HG03060 (cell line): ENCODE data around the gene PNMA3.
"Not testable (repeated sequence)": the region's sequence is repeated elsewhere in the genome, so short reads cannot be mapped to it uniquely, and the experiment has no call there.

Experiments used
- ATAC-seq: cut with Tn5 transposase; IDR thresholded peaks from one replicate; pipeline ENCODE4 v1.9.1; 2021; ENCODE audit warnings: low read depth, moderate number of reproducible peaks; ENCODE audit not compliant: unreplicated experiment

The PNMA3 gene

DNA sequence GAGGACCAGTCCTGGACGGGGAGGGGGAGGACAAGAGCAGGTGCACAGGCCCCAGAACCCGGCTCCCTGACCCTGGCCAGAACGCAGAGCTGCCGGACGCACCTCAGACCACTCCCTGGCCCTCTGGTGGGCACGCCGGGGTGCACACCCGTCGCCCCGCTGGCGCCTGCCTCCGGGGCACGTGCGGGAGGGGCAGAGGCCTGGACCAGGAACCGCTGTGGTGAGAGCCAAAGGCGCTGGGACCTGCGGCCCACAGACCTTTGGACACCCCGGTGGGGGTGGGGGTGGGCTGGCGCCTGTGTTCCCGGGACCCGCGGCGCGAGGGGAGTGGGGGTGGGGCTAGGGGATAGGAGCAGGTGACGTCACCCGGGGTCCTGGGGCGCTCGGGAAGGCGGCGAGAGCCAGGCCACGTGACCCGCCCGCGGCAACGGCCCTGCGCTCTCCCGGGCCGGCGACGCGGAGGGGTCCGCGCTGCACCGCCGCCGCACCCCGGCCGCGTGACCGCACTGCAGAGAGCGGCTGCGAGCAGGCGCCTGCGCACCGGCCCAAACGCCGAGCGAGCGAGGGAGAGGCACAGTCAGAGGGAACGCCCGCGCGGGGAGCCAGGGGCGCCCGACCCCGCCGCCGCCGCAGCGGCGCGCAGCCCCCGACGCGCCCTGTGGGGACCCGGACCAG is 15.8 kb downstream of the PNMA3 start, which contains the start of gene PNMA6A:
PNMA6A (plus strand) TSS at position 546 of the 675 bp plus-strand sequence. CDS start 609 bp downstream, outside the sequence.
- not testable (repeated sequence) for ATAC-seq

DNA sequence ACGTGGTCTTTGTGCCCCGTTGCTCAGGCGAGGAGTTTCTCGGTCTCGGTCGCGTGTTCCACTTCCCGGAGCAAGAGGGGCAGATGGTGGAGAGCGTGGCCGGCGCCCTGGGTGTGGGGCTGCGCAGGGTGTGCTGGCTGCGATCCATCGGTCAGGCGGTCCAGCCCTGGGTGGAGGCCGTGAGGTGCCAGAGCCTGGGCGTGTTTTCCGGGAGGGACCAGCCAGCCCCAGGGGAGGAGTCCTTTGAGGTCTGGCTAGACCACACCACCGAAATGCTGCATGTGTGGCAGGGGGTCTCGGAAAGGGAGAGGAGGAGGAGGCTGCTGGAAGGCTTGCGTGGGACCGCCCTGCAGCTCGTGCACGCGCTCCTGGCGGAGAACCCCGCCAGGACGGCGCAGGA is 17.1 kb downstream of the PNMA3 start:
- not testable (repeated sequence) for ATAC-seq

DNA sequence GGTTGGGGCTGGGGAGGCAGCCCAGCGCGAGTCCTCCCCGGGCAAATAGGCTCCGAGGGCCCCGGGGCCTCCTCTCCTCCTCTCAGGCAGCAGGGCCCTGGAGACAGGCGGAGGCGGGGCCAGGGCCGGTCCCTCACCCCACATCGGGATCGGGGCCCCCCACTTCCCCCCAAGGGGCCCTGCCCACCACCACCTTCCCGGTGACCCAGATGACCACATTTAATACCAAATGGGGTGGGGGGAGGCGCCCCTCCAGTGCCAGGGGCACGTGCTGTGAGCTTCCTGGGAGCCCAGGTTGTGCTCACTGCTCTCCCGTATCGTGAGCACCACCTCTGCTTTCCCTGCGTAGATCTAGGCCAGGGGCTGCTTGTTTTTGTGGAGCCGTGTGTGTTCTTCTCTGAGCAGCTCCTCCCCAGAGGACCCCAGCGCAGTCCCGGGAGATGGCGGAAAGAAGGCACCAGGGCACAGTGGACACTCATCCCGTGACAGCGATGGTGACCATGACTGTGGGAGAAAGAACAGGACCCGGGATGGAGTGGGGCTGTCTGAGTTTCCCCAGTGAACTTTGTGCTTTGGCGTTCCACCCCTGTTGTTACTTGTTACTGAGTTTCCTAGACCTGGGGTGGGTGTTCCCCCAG is 18.1 kb downstream of the PNMA3 start:
- ATAC-seq: no peak

DNA sequence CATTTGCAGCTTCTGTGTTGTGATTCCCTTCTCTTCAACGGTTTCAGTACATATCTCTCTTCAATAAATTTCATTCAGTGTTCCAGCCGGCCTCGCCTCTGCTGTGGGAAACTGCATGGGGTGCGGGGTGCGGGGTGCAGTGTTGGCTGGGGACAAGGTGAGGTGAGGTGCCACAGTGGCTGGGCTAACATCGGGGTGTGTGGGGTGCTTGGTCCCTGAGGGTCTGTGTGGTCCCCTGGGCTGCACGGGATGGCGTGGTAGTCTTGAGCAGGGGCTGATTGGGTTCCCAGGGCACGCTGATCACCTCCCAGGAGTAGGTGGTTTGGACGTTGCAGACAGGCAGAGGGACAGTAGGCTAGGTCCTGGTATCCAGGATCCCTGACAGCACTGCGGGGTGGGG is 18.7 kb downstream of the PNMA3 start:
- no peak for ATAC-seq

DNA sequence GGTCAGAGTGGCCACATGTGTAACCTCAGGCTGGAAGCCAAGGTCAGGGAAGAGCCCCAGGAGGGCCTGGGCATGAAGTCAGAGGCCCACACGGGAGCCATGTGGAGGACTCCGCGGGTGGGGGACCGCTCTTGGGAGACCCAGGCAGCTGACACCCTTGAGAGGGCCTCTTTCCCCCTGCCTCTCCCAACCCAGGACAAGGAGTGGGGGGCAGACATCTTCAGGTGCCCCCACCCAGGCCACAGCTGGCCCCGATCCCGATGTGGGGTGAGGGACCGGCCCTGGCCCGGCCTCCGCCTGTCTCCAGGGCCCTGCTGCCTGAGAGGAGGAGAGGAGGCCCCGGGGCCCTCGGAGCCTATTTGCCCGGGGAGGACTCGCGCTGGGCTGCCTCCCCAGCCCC is 19.1 kb downstream of the PNMA3 start:
- no peak for ATAC-seq

DNA sequence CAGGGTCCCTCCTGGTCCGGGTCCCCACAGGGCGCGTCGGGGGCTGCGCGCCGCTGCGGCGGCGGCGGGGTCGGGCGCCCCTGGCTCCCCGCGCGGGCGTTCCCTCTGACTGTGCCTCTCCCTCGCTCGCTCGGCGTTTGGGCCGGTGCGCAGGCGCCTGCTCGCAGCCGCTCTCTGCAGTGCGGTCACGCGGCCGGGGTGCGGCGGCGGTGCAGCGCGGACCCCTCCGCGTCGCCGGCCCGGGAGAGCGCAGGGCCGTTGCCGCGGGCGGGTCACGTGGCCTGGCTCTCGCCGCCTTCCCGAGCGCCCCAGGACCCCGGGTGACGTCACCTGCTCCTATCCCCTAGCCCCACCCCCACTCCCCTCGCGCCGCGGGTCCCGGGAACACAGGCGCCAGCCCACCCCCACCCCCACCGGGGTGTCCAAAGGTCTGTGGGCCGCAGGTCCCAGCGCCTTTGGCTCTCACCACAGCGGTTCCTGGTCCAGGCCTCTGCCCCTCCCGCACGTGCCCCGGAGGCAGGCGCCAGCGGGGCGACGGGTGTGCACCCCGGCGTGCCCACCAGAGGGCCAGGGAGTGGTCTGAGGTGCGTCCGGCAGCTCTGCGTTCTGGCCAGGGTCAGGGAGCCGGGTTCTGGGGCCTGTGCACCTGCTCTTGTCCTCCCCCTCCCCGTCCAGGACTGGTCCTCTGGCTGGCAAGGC is 21.3 kb downstream of the PNMA3 start:
- not testable (repeated sequence) for ATAC-seq

DNA sequence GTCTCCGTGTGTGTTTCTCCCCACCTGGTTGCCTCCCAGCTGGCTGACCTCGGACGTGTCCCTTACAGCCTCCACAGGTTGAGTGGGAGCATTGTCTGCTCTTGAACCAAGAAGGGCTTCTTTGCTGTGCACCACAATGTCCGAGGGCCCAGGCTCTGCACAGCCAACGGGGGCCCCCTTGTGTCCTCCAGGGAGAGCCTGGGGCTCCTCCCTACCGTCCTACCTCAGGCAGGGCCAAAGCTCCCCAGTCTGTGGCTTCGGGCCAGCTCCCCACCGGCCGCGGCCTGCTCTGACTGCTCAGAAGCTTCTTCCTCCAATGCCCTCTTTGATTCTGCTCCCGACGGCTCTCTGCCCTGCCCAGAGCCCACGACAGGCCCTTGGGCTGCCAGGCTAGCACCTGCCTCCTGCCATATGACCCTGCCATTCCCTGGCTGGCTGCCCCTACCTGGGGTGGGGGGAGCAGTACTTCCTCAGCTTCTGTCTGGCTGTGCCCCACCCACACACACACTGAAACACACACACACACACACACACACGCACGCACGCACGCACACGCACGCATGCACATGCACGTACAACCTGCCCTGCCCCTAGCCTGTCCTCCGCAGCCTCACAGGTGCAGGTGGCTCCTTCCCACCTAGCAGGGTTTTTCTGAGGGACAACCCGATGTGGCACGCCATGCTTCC is 27.1 kb downstream of the PNMA3 start:
- not testable (repeated sequence) for ATAC-seq

DNA sequence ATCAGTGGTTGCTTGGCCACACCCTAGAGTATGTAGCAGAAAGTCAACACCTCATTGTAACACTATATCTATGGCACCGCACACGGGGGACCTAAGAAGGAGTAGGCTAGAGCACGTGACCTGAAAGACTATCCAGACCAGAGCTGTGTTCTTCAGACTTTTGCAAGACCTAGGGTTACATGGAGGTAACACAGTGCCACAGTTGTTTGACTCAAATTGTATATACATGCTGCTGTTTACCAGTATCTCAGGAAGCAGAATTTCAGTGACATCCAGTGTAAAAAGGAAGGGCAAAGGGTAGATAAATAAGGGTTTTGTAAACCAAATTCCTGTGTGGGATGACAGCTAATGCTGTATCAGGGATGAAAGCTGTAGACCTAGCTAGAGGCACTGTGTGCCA is 46.1 kb downstream of the PNMA3 start:
- ATAC-seq: no peak

DNA sequence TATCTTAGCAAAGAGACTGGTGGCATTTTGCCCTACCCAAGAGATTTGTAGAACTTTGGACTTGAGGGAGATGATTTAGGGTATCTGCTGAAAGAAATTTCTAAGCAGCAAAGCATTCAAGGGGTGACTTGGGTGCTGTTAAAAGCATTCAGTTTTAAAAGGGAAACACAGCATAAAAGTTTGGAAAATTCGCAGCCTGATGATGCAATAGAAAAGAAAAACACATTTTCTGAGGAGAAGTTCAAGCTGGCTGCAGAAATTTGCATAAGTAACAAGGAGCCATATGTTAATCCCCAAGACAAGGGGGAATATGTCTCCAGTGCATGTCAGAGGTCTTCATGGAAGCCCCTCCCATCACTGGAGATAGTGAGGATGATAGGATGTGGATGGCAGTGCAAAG is 48.7 kb downstream of the PNMA3 start:
- ATAC-seq: not testable (repeated sequence)

DNA sequence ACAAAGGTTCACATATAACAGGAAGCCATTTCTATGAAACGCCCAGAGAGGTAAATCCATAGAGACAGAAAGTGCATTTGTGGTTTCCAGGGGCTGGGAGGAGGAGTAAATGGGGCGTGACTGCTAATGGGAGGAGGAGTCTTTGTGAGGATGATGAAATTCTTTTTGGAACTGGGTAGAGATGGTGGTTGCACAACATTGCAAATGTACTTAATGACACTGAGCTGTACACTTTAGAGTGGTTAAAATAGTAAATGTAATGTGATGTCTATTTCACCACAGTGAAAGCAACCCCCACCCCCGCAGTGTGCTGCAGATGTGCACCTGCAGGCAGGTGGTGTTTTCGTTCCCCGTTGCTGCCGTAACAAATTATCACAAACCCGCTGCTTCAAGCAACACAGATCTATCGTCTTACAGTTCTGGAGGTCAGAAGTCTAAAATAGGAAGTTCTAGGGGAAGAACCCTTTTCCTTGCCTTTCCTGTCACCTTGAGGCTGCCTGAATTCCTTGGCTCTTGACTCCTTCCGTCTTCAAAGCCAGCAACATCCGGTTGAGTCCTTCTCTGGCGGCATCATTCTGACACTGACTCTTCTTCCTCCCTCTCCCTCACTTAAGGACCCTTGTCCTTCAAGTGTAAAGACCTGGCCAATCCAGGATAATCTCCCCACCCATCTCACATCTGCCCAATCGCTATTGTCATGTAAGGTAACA is 50.0 kb downstream of the PNMA3 start:
- ATAC-seq: not testable (repeated sequence)
